ENCODE data around the gene EVC.

The EVC gene

GRCh38 chr4:5710961-5711478, at the start of gene EVC:
Gene EVC, plus strand, starts transcription at chr4:5711201. Its CDS starts 180 bp downstream, at chr4:5711381.
- DNase-seq, result no peak

GRCh38 chr4:5661237-5661636, 49.8 kb upstream of the EVC start:
- DNase-seq, result no peak

- no peak for DNase-seq
Observed at GRCh38 chr4:5662555-5662954, 48.4 kb upstream of the EVC start.

GRCh38 chr4:5664778-5665177, 46.2 kb upstream of the EVC start:
- no peak for DNase-seq

GRCh38 chr4:5666741-5667140, 44.3 kb upstream of the EVC start:
- DNase-seq, result no peak

- no peak for DNase-seq
Observed at GRCh38 chr4:5676763-5677162, 34.2 kb upstream of the EVC start.

- DNase-seq, result no peak
Observed at GRCh38 chr4:5678977-5679376, 32.0 kb upstream of the EVC start.

- DNase-seq, result no peak
Observed at GRCh38 chr4:5683566-5683965, 27.4 kb upstream of the EVC start.

GRCh38 chr4:5685296-5685695, 25.7 kb upstream of the EVC start:
- no peak for DNase-seq

GRCh38 chr4:5686338-5686737, 24.7 kb upstream of the EVC start:
- no peak for DNase-seq

- DNase-seq, result no peak
Observed at GRCh38 chr4:5689065-5689464, 21.9 kb upstream of the EVC start.

GRCh38 chr4:5691491-5692132, 19.4 kb upstream of the EVC start:
- DNase-seq, result no peak

- no peak for DNase-seq
Observed at GRCh38 chr4:5693871-5694270, 17.1 kb upstream of the EVC start.

- DNase-seq, result no peak
Observed at GRCh38 chr4:5696341-5696740, 14.7 kb upstream of the EVC start.

GRCh38 chr4:5700459-5700858, 10.5 kb upstream of the EVC start:
- DNase-seq, result no peak

- DNase-seq, result no peak
Observed at GRCh38 chr4:5701971-5702370, 9.0 kb upstream of the EVC start.

GRCh38 chr4:5703831-5704230, 7.2 kb upstream of the EVC start:
- DNase-seq, result no peak

- DNase-seq, result no peak
Observed at GRCh38 chr4:5704276-5704675, 6.7 kb upstream of the EVC start.

- no peak for DNase-seq
Observed at GRCh38 chr4:5705647-5706320, 5.2 kb upstream of the EVC start.

GRCh38 chr4:5706486-5707290, 4.3 kb upstream of the EVC start:
- DNase-seq, result no peak

- DNase-seq, result no peak
Observed at GRCh38 chr4:5707366-5707765, 3.6 kb upstream of the EVC start.

- no peak for DNase-seq
Observed at GRCh38 chr4:5707778-5708448, 3.1 kb upstream of the EVC start.
